ENCODE data around the gene SSPN.

DNA sequence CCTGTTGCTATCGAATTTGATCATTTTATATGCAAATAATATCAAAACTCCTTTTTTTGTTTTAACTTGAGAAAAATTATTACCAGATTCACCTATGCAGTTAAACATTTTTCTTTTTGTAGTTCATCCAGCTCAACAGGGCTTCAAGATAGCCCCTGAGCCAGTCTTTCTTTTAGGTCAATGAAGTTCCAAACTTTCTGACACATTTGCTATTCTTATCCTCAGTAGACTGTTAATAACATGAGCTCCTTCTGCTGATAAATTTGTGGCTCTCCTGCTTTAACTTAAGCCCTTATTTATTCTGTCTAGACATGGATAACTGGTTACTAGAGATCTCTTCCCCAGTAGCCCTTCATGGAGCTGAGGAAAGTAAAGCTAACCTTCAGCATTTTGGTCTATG, 33.2 kb upstream of the SSPN start:
- TF ChIP-seq RELA (CRISPR knock-in tag; IDR thresholded peaks at IDR 0.05; ENCODE audit: borderline replicate concordance) (no peak), FOXJ3 (CRISPR knock-in tag; IDR thresholded peaks at IDR 0.05; ENCODE audit: borderline replicate concordance) (no peak), SP1 (CRISPR knock-in tag; conservative IDR thresholded peaks at IDR 0.05) (no peak), NFYB (CRISPR knock-in tag; conservative IDR thresholded peaks at IDR 0.05; ENCODE audit: low read depth) (no peak)
- TF ChIP-seq, protein P1, sequence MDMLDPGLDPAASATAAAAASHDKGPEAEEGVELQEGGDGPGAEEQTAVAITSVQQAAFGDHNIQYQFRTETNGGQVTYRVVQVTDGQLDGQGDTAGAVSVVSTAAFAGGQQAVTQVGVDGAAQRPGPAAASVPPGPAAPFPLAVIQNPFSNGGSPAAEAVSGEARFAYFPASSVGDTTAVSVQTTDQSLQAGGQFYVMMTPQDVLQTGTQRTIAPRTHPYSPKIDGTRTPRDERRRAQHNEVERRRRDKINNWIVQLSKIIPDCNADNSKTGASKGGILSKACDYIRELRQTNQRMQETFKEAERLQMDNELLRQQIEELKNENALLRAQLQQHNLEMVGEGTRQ (CRISPR knock-in tag; IDR thresholded peaks at IDR 0.05): no peak
- TF ChIP-seq, protein P2, sequence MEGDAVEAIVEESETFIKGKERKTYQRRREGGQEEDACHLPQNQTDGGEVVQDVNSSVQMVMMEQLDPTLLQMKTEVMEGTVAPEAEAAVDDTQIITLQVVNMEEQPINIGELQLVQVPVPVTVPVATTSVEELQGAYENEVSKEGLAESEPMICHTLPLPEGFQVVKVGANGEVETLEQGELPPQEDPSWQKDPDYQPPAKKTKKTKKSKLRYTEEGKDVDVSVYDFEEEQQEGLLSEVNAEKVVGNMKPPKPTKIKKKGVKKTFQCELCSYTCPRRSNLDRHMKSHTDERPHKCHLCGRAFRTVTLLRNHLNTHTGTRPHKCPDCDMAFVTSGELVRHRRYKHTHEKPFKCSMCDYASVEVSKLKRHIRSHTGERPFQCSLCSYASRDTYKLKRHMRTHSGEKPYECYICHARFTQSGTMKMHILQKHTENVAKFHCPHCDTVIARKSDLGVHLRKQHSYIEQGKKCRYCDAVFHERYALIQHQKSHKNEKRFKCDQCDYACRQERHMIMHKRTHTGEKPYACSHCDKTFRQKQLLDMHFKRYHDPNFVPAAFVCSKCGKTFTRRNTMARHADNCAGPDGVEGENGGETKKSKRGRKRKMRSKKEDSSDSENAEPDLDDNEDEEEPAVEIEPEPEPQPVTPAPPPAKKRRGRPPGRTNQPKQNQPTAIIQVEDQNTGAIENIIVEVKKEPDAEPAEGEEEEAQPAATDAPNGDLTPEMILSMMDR (IDR thresholded peaks at IDR 0.05): no peak
- TF ChIP-seq, protein P3, sequence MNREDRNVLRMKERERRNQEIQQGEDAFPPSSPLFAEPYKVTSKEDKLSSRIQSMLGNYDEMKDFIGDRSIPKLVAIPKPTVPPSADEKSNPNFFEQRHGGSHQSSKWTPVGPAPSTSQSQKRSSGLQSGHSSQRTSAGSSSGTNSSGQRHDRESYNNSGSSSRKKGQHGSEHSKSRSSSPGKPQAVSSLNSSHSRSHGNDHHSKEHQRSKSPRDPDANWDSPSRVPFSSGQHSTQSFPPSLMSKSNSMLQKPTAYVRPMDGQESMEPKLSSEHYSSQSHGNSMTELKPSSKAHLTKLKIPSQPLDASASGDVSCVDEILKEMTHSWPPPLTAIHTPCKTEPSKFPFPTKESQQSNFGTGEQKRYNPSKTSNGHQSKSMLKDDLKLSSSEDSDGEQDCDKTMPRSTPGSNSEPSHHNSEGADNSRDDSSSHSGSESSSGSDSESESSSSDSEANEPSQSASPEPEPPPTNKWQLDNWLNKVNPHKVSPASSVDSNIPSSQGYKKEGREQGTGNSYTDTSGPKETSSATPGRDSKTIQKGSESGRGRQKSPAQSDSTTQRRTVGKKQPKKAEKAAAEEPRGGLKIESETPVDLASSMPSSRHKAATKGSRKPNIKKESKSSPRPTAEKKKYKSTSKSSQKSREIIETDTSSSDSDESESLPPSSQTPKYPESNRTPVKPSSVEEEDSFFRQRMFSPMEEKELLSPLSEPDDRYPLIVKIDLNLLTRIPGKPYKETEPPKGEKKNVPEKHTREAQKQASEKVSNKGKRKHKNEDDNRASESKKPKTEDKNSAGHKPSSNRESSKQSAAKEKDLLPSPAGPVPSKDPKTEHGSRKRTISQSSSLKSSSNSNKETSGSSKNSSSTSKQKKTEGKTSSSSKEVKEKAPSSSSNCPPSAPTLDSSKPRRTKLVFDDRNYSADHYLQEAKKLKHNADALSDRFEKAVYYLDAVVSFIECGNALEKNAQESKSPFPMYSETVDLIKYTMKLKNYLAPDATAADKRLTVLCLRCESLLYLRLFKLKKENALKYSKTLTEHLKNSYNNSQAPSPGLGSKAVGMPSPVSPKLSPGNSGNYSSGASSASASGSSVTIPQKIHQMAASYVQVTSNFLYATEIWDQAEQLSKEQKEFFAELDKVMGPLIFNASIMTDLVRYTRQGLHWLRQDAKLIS (CRISPR knock-in tag; IDR thresholded peaks at IDR 0.05; ENCODE audit: borderline replicate concordance): no peak
- TF ChIP-seq, protein P4, sequence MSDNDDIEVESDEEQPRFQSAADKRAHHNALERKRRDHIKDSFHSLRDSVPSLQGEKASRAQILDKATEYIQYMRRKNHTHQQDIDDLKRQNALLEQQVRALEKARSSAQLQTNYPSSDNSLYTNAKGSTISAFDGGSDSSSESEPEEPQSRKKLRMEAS (CRISPR knock-in tag; IDR thresholded peaks at IDR 0.05): no peak
- TF ChIP-seq, protein P5, sequence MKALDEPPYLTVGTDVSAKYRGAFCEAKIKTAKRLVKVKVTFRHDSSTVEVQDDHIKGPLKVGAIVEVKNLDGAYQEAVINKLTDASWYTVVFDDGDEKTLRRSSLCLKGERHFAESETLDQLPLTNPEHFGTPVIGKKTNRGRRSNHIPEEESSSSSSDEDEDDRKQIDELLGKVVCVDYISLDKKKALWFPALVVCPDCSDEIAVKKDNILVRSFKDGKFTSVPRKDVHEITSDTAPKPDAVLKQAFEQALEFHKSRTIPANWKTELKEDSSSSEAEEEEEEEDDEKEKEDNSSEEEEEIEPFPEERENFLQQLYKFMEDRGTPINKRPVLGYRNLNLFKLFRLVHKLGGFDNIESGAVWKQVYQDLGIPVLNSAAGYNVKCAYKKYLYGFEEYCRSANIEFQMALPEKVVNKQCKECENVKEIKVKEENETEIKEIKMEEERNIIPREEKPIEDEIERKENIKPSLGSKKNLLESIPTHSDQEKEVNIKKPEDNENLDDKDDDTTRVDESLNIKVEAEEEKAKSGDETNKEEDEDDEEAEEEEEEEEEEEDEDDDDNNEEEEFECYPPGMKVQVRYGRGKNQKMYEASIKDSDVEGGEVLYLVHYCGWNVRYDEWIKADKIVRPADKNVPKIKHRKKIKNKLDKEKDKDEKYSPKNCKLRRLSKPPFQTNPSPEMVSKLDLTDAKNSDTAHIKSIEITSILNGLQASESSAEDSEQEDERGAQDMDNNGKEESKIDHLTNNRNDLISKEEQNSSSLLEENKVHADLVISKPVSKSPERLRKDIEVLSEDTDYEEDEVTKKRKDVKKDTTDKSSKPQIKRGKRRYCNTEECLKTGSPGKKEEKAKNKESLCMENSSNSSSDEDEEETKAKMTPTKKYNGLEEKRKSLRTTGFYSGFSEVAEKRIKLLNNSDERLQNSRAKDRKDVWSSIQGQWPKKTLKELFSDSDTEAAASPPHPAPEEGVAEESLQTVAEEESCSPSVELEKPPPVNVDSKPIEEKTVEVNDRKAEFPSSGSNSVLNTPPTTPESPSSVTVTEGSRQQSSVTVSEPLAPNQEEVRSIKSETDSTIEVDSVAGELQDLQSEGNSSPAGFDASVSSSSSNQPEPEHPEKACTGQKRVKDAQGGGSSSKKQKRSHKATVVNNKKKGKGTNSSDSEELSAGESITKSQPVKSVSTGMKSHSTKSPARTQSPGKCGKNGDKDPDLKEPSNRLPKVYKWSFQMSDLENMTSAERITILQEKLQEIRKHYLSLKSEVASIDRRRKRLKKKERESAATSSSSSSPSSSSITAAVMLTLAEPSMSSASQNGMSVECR (CRISPR knock-in tag; IDR thresholded peaks at IDR 0.05; ENCODE audit: borderline replicate concordance): no peak
